Thyroid gland (tissue), 4 donors: ENCODE results near the gene PRPF38A.

Experiments used
- CTCF ChIP-seq, 6 experiments: fragments of 200-600 bp in 3 of 6; fragments of 450-650 bp in 3 of 6; sonication (generic) in 3 of 6; IDR thresholded peaks; one replicate each; pipeline ENCODE4 v1.5.1; 2016 to 2019; ENCODE audit warnings: antibody characterized with exemption in 6 of 6, mild to moderate bottlenecking in 2 of 6, inconsistent platforms in 1 of 6, moderate library complexity in 1 of 6
- POLR2A ChIP-seq, 2 donors: fragments of 450-650 bp; IDR thresholded peaks; one replicate each; pipeline ENCODE4 v1.6.1; 2017; ENCODE audit warnings: antibody characterized with exemption in 2 of 2, mild to moderate bottlenecking in 2 of 2, moderate library complexity in 1 of 2

DNA sequence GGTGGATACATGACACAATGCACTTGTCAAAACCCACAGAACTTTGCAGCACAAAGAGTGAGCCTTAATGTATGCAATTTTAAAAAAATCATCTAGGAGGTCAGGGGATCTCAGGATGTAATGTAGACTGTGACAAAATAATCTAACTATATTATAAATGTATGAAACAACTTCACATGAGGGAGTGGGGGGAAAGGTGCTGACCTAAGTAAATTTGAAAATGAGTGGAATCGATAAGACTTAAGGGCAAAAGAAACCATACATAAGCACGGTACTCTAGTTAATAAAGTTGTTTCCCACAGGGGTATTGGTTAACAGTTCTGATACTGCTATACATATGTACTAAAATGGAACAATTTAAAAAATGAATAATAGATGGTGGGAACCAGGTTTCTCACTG, 64.7 kb downstream of the PRPF38A start:
- TF ChIP-seq CTCF (IDR thresholded peaks at IDR 0.05) (no peak), POLR2A (IDR thresholded peaks at IDR 0.05) (no peak)
